HEK293T (cell line): Measurements from ENCODE around the gene CEMIP2.

ENCODE experiments used
- CTCF ChIA-PET: fragments of 350-600 bp; formaldehyde crosslinking; extraction: SDS; loops from one replicate; lab custom pipeline; 2021; ENCODE audit warnings: antibody characterized with exemption, inconsistent platforms; lab: Yijun Ruan, JAX
- POLR2A ChIA-PET: fragments of 350-600 bp; formaldehyde crosslinking; extraction: SDS; loops from one replicate; lab custom pipeline; 2020; ENCODE audit warnings: antibody characterized with exemption, inconsistent platforms; lab: Yijun Ruan, JAX
- DNase-seq: peaks from one replicate; pipeline ENCODE4 v3.0.0; 2012; ENCODE audit warnings: mixed read lengths; ENCODE audit errors: extremely low spot score
- ARNT ChIP-seq: fragments of 450-650 bp; IDR thresholded peaks from 2 replicates; pipeline ENCODE4 v1.6.1; 2017; ENCODE audit warnings: mild to moderate bottlenecking
- BHLHE40 ChIP-seq: fragments of 450-650 bp; IDR thresholded peaks from 2 replicates; pipeline ENCODE4 v1.6.1; 2016; ENCODE audit warnings: mild to moderate bottlenecking, moderate library complexity, borderline replicate concordance
- CTBP1 ChIP-seq: fragments of 450-650 bp; IDR thresholded peaks from 2 replicates; pipeline ENCODE4 v1.6.1; 2016; ENCODE audit warnings: borderline replicate concordance
- ELF4 ChIP-seq: fragments of 450-650 bp; IDR thresholded peaks from 2 replicates; pipeline ENCODE4 v1.6.1; 2017; ENCODE audit warnings: antibody characterized with exemption
- FOXA1 ChIP-seq: fragments of 450-650 bp; IDR thresholded peaks from 2 replicates; pipeline ENCODE4 v1.6.1; 2016; ENCODE audit warnings: mild to moderate bottlenecking
- FOXK2 ChIP-seq: fragments of 450-650 bp; IDR thresholded peaks from 2 replicates; pipeline ENCODE4 v1.6.1; 2016; ENCODE audit warnings: mild to moderate bottlenecking
- FOXM1 ChIP-seq: fragments of 450-650 bp; IDR thresholded peaks from 2 replicates; pipeline ENCODE4 v1.6.1; 2017; ENCODE audit warnings: mild to moderate bottlenecking, borderline replicate concordance
- HDGF ChIP-seq: fragments of 450-650 bp; IDR thresholded peaks from 2 replicates; pipeline ENCODE4 v1.6.1; 2017; ENCODE audit warnings: antibody characterized with exemption, borderline replicate concordance
- L3MBTL2 ChIP-seq: fragments of 450-650 bp; conservative IDR thresholded peaks from 2 replicates; pipeline ENCODE4 v1.6.1; 2016; ENCODE audit warnings: mild to moderate bottlenecking
- LEF1 ChIP-seq: fragments of 450-650 bp; IDR thresholded peaks from 2 replicates; pipeline ENCODE4 v1.6.1; 2017; ENCODE audit warnings: mild to moderate bottlenecking, borderline replicate concordance
- NFRKB ChIP-seq: fragments of 450-650 bp; IDR thresholded peaks from 2 replicates; pipeline ENCODE4 v1.6.1; 2016; ENCODE audit warnings: mild to moderate bottlenecking, moderate library complexity
- PKNOX1 ChIP-seq: fragments of 450-650 bp; IDR thresholded peaks from 2 replicates; pipeline ENCODE4 v1.6.1; 2016
- SP1 ChIP-seq: fragments of 450-650 bp; IDR thresholded peaks from 2 replicates; pipeline ENCODE4 v1.6.1; 2017
- SUZ12 ChIP-seq: fragments of 450-650 bp; IDR thresholded peaks from 2 replicates; pipeline ENCODE4 v1.6.1; 2016; ENCODE audit warnings: mild to moderate bottlenecking
- TARDBP ChIP-seq: fragments of 450-650 bp; IDR thresholded peaks from 2 replicates; pipeline ENCODE4 v1.6.1; 2016
- ZNF384 ChIP-seq: fragments of 450-650 bp; IDR thresholded peaks from 2 replicates; pipeline ENCODE4 v1.6.1; 2016

The CEMIP2 gene

GRCh38 chr9:71733176-71733575, 35.1 kb downstream of the CEMIP2 start:
- DNase-seq = no peak
- POLR2A ChIA-PET = no interaction called here
- CTCF ChIA-PET = no interaction called here
- TF ChIP-seq NFRKB = no peak
- no peak for TF ChIP-seq FOXM1
- TF ChIP-seq ZNF384 = no peak
- TF ChIP-seq CTBP1 = no peak
- no peak for TF ChIP-seq HDGF
- TF ChIP-seq SUZ12 = no peak
- no peak for TF ChIP-seq FOXK2
- no peak for TF ChIP-seq ARNT
- no peak for TF ChIP-seq FOXA1
- no peak for TF ChIP-seq TARDBP
- no peak for TF ChIP-seq L3MBTL2
- TF ChIP-seq BHLHE40 = no peak
- no peak for TF ChIP-seq LEF1
- TF ChIP-seq ELF4 = no peak
- no peak for TF ChIP-seq SP1

- no peak for DNase-seq
- TF ChIP-seq SUZ12 = no peak
- no peak for TF ChIP-seq SP1
- no peak for TF ChIP-seq ARNT
- TF ChIP-seq LEF1 = no peak
- ChIA-PET CTCF (interaction anchor here (0.7 kb wide), 1 partner anchor 14 kb away, joined by 4 read pairs; no protein-coding TSS in a partner anchor), POLR2A (no interaction called here)
Measured at GRCh38 chr9:71729816-71730526, 38.3 kb downstream of the CEMIP2 start.

GRCh38 chr9:71726723-71727122, 41.6 kb downstream of the CEMIP2 start:
- CTCF ChIA-PET = no interaction called here
- TF ChIP-seq L3MBTL2 = no peak
- no peak for DNase-seq
- POLR2A ChIA-PET = no interaction called here

- ChIA-PET CTCF (no interaction called here), POLR2A (no interaction called here)
- DNase-seq = no peak
- TF ChIP-seq FOXA1 (no peak), FOXK2 (no peak), SUZ12 (no peak), ZNF384 (no peak), PKNOX1 (no peak), LEF1 (no peak), HDGF (no peak)
Measured at GRCh38 chr9:71725590-71726338, 42.5 kb downstream of the CEMIP2 start.

GRCh38 chr9:71721855-71722254, 46.5 kb downstream of the CEMIP2 start:
- TF ChIP-seq BHLHE40 (no peak), PKNOX1 (no peak), SUZ12 (no peak), SP1 (no peak), ZNF384 (no peak), TARDBP (no peak), NFRKB (no peak), CTBP1 (no peak), ARNT (no peak), HDGF (no peak), L3MBTL2 (no peak)
- DNase-seq = no peak
- ChIA-PET CTCF (interaction anchor here (0.7 kb wide), 1 partner anchor 65 kb away, joined by 3 read pairs; no protein-coding TSS in a partner anchor), POLR2A (no interaction called here)

GRCh38 chr9:71719562-71719961, 48.8 kb downstream of the CEMIP2 start:
- DNase-seq = no peak

More at GRCh38 chr9:71719562-71719961, 48.8 kb downstream of the CEMIP2 start:
- POLR2A ChIA-PET = no interaction called here
- CTCF ChIA-PET = no interaction called here
- TF ChIP-seq ZNF384 (no peak), LEF1 (no peak), BHLHE40 (no peak), SUZ12 (no peak), FOXM1 (no peak), ARNT (no peak), TARDBP (no peak), ELF4 (no peak), NFRKB (no peak), PKNOX1 (no peak), CTBP1 (no peak), FOXA1 (no peak), FOXK2 (no peak), L3MBTL2 (no peak), SP1 (no peak), HDGF (no peak)
